Stimulated activated CD8-positive, alpha-beta memory T cell treated with anti-CD3 and anti-CD28 coated beads, Interleukin-12 subunit alpha, Interleukin-12 subunit beta, amount 100 ng/mL, for 24 hours (primary cell): ENCODE data around the gene NRF1.

Experiments
- DNase-seq: peaks from one replicate; pipeline ENCODE4 v3.0.0-alpha.2; 2020; ENCODE audit errors: extremely low read depth

The NRF1 gene

DNA sequence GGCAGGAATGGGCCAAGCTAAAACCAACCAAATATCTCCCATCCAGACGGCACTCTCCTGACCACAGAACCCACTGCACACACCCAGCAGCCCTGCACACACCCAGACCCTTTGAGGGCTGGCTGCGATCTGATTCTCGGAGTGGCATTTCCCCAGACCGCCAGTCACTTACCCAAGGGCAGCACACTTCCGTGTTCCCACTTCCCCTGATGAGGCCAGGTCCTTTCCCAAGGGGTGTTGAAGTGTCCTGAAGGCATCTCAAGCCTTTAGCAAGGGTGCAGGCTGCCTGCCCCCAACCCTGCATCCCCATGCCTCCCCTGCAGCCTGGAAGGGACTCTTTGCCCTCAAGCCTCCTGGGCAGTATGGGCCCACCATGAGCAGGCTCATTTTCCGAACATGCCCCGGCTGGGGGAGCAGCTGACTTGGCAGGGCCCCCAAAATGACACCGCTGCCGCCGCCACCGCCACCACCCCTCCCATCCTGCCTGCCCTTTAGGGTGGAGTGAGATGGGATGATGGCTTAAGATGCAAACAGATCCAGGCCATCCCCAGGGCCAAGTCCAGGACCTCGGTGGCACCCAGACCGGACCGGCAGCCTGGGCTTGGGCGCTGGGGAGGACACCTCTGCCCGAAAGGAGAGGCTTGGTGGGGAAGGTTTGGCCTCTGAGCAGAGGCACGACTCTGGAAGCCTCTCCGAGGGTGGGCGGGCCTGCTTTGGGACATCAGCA, 159.8 kb downstream of the NRF1 start:
- DNase-seq, result no peak

DNA sequence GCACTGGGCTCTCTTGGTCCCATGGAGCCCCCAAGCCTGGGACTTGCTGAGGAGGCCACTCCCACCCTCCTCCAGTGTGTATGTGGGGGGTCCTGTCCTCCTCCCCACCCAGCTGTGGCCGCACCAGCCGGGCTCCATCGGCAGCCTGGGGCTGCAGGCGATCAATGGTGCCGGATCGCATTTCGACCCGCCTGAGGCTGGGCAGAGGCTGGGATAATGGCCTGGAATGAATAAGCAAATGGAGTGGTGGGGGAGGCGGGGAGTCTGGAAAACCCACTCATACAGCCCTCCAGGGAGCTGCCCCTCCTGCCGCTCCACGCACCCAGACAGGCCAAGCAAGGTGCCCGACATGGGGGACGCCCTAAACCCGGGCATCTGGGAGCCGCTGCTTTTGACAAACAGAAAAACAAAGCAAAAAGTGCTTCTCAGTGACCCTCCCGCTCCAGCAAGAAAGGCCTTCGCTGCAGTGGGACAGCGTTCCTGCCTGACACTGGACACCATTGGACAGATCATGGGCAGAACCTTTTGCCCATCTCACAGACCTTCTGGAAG, 160.5 kb downstream of the NRF1 start:
- no peak for DNase-seq

DNA sequence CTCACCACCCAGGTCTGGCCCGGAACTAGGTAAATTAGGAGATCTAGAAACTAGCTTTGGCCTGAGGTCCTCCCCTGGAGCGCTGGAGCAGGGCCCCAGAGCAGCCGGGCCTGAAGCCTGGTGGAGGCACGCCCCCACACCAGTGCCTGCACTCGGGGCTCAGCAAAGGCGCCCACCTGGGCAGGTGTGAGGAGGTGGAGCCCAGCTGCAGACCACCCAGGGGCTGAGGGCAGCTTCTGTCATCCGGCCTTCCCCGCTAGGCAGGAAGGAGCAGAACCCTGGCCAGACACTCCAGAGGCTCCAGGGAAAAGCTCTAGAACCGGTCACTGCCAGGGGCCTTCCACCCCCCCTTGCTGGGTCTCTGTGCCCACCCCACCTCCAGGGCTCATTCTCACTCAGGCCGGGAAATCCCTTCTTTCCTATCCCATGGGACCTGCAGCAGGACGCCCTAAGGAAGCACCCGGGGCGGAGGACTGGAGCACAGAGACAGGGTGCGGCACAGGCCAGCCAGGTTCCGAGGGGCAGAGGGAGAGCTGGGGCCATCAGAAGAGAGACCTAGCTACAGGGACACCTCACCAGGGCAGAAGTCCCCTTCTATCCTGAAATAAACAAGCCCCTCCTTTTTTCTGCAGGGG, 161.2 kb downstream of the NRF1 start:
- DNase-seq, result no peak

DNA sequence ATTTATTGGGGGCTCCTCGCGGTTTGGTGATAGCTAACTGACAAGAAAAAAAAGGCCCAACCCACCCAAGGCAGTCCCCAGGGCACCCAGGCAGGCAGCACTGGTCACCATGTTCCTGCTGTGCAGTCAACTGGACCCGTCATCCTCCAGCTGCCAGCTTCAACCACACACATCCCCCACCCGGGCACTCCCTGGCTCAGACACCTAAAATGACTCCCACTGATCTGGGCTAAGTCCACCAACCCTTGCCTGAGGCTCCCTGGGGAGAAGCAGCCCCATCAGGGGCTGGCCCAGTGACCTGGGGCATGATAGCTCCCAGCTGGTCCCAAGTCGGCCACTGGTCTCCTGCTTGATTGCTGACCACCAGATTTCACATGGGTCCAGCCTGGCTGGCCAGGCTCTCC, 161.8 kb downstream of the NRF1 start:
- no peak for DNase-seq

DNA sequence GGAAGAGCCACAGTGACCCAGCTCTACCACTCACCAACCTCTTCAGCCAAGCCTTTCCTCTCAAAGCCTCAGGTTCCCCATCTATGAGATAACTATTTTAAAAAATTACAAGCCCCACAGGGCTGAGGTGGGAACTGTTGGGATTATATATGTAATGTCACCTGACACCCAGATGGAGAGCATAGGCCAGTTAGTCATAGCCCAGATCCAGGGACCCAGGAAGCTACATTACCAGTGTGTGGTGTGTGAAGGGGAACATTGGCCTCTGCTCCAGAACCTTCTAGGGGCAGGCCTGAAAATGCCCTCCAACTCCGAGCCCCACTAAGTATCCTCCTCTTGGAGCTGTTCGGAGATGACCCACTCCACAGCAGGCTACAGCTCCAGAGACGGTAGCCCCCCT, 162.4 kb downstream of the NRF1 start:
- no peak for DNase-seq

DNA sequence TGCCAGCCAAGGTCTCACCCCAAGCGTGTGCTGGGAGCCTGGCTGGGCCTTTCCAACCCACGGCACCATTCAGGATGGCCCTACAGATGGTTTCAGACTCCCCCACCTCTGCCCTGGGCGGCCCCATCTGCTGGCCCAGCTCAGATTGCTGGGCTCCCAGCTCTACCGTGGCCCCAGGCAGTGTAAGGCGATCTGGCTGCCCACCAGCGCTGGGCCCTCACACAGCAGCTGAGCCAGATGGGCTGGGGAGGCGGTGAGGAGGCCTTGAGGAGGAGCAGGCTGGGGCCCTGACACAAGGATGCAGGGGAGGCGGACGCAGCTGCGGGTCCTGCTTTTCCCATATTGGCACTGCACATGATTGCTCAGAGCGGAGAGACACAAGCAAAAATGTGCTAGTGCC, 162.8 kb downstream of the NRF1 start:
- DNase-seq, result no peak

DNA sequence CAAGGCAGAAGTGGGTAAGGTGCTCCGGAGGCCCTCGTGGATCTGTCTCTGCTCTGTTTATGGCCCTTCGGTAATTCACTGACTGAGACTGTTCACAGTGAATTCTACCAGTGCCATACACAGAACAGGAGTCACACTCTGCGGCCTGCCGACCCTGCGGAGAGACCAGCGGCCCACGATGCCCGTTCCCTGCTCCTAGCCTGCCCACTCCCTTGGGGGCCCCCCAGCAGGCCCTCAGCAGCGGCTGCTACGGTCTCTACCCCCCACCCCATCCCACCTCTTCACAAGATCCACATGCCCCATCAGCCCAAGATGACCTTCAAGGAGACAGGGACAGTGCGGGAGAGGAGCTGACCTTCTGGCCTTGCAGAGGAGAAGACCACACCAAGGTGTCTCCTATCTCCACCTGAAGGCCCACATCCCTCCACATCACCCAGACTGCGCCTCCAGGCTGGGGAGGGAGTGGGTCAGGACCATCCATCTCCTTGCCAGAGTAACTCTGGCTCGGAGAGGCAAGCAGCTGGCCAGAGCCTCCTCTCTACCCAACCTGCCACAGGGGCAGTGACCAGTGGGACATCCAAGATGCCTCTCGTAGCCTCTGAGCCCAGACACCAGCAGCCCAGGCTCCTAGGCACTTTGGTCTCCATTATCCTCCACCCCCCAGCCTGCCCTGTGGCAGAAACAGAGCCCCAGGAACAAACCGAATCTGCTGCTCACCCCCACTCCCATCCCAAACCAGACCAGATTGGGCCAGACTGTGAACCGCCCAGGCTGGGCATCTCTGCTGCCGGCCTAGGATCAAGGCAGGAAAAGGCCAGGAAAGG, 163.6 kb downstream of the NRF1 start:
- no peak for DNase-seq

DNA sequence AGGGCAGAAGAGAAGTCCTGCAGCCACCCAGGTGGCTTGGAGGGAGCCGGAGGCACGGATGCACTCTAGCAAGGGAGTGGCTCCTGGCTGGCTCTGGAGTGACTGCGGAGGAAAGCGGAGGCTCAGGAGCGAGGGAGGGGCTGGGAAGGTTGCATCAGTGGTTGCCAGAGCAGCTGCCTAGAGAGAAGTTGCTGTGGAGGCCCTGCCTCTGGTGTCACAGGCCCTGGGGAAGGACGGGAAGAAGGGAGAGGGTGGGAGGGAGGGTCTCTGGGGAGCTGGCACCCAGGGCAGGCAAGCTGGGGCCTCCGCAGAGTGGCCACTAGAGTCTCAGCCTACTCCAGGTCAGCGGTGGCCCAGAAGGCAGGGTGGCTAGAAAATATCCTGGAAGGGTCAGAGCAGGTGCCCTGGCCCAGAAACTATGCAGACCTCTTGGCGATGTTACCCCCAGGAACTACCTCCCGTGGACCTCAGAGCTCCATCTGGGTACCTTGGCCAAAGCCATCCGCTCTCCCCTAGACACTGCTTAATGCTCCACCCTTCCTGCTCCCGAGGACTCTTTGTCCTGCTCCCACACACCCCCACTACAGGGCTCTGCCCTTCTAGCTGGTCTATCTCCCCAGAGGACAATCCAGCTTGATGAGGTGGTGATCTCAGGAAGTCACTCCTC, 164.3 kb downstream of the NRF1 start:
- no peak for DNase-seq

DNA sequence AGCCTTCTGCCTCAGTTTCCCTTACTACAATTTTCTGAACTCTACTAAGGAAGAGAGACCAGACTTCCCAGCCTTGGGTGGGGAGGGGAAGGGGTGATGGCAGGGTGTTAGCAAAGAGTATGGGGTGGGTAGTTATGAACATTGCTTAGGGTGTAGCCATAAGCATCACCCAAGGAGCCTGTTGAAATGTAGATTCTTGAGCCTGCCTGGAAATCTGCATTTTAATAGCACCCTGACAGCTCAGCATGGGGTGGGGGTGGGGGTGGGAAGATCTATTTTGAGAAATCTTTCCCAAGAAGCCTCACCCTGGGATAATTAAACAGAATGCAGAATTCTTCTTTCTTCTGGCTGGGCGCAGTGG, 164.8 kb downstream of the NRF1 start:
- DNase-seq, result no peak

DNA sequence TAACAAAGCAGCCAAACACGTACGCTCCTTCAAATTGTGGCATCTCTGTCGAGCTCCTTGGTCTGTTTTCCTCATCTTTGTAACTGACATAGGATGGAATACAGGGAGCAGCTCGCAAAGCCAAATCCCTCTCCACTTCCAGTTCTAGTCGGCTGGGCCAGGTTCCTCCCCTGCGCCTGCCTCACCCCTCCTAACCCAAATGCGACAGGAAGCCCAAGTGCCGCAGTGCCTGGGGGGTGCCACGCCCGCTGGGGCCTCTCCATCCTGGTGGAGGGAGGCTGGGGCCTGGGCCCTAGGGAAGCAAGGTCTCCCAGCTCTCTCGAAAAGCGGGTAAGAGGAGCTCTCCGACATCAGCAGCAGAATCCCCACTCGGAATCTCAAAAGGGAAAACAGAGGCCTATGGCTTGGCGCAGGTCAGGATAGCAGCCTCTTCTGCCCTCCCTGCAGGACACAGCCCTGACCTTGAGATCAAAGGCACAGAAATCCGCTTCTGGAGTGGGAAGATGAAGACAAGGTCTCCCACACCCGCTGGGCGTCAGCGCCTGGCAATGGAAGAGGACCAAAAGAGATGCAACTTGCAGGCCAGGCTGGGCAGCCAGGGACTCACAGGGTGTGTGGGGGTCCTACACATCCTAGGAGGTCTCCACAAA, 165.8 kb downstream of the NRF1 start:
- DNase-seq, result no peak

DNA sequence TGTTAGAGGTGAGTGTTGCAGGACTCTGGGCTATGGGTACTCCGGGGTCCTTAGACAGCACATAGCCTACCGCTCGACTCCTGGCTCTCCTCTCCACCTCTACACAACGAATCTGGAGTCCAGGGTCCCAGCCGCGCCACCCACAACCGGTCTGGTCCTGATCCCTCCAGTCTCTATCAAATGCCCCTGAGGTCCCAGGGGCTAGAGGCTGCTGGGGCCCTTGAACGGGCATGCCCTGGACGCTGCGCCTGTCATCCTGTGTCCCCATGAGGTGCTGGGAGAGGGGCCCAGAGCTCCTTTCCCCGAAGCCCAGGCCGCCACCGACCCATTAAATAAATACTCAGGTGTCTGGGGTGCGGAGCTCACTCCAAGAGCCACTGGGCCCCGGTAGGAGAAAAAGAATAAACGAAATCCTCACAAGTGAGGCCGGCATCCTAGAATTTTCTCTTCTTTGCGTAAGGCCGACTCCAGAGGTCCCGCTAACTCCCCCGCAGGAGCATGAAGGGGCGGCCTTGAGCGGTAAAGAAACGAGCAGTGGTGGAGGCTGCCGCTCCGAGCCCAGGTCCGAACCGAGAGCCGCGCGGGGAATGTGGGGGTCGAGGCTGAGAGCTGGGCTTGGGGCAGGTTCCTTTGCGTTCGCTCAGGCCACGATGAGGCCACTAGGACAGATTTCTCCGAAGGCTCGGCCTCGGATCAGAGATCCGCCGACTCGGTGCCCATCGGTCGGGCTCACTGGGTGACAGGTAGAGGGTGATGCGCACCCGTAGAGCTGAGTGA, 166.7 kb downstream of the NRF1 start:
- DNase-seq, result no peak

DNA sequence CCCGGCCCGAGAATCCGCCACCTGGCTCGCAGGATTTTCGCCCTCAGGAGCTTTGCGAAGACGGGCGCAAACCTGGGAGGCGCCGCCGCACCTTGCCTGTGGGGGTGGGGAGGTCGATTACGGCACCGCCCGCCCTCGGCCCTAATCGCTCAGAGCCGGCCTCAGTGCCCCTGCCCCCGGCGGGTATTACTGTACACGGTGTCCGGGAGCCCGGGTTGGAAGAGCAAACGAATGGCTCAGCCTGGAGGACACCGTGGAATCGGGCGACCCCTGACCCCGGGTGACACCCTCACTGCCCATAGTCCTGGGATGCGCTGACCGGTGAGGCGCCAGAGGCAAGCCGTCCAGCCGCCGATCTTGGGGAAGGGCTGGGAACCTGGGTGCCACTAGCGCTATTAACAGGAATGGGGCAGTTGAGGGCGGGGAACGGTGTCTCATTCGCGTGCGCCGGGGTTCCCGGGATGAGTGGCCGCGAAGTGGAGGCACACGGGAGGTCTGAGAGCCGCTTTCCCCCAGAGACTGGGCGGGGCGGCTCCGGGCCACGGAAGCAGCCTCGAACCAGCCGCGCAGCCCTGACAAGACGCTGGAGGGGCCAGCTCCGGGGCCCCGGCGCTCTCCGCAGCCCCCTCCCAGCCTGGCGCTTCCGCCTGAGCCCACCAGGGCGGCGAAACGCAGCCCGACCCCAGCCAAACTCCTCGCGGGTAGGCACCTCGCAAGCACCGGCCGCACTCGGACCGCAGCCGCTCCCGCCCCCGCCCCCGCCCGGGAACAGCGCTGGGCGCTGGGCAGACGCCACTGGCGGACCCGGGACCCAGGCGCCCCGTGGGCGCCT, 167.5 kb downstream of the NRF1 start:
- no peak for DNase-seq

DNA sequence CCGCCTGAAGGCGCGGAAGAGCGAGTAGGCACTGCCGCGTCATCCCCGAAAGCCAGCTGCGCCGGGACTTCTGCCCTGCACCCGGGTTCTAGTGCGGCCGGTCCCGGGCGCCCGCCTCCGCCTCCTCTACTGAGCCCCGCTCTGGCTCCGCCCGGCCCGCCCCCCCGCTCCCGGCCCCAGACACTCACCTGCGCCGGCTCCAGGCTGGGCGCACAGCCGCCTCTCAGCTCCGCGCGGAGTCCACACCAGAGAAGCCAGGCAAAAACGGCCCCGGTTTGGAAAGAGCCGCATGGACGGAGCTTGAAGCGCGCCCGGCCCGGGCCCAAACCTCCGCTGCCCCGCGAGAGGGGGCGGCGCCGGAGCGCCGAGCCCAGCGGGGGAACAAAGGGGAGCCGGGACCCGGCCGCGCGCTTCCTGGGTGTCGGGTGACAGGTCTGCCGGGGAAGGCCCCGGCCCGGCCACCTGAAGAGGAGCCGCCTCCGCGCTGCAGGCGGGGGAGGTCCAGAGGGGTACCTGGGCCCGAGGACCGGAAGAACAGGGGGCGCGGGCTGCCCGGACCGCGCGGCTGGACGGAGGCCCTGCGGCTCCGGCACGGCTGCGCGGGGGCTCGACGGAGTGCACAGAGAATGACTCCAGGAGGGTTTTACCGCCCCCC, 168.2 kb downstream of the NRF1 start:
- no peak for DNase-seq

DNA sequence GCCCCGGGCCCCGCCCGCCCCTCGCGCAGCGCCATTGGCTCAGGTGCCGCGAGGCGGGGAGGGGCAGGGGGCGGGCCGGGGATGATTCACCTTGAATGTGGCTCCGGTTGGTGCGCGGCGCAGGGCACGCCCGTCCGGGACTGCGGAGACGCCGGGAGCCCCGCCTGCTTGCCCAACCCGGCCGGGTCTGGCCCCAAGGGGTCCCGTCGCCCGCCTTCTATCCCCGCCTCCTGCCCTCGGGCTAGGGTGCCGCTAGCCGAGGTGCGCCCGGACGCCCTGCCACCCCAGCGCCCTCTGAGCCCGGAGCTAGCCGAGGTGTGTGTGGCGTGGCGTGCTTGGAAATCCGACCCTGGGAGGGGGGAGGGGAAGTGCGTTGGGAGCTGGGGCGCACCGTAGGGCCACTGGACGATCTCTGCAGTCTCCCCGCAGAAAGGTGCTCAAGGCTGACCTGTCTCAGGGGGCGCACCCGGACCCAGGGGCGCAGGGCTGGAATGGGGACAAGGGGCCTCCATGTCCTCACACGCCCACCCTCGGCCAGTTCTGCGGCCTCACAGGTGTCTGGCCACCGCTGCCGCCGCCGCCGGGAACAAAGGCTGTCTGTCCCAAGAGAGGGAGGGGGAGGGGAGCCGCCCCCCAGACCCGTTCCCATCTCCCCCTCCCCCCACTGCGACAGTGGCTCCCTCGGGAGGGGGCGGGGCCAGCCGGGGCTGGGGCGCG, 168.9 kb downstream of the NRF1 start:
- peak; percentile 54 for DNase-seq

DNA sequence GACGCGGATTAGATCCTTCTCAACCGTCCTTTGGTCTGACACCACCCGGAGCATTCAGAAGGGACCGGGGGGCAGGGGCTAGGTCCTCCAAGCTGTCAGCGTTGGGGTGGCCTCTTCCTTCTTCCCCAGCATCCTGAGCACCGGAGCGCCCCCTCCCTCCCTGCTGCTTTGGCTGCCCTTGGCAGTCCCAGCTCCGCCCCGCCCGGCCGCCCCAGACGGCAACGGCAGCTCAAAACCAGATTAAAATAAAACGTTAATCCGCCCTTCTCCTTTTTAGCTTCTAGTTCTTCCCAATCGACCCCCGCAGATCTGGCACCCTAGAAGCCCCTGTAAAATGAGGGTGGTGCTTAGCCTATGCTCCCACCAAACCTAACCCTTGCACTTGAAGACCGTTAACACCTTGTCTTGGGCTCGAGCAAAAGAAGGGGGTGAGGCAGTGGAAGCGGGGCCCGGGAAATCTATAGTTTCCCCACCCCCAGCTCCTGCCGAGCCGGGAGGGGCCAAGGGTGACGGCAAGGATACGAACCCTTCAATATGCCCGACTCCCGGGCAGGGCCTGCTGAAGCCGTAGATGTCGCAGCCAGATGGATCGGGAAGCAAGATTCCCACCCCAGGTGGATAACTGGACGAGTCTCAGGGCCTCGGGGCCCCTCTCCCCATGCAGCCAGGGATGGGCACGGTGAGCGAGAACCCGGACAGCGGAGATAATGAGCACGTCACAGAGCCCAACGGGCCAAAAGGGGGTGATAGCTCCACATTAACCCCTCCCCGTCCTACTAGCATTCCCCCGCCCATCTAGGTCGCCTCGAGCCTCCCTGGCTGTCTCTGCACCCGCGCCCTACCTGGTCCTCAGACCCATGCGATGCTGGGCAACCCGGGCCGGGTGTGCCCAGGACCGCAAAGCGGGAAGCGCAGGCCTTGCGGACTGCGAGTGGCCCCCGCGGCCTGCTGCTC, 169.7 kb downstream of the NRF1 start:
- no peak for DNase-seq

DNA sequence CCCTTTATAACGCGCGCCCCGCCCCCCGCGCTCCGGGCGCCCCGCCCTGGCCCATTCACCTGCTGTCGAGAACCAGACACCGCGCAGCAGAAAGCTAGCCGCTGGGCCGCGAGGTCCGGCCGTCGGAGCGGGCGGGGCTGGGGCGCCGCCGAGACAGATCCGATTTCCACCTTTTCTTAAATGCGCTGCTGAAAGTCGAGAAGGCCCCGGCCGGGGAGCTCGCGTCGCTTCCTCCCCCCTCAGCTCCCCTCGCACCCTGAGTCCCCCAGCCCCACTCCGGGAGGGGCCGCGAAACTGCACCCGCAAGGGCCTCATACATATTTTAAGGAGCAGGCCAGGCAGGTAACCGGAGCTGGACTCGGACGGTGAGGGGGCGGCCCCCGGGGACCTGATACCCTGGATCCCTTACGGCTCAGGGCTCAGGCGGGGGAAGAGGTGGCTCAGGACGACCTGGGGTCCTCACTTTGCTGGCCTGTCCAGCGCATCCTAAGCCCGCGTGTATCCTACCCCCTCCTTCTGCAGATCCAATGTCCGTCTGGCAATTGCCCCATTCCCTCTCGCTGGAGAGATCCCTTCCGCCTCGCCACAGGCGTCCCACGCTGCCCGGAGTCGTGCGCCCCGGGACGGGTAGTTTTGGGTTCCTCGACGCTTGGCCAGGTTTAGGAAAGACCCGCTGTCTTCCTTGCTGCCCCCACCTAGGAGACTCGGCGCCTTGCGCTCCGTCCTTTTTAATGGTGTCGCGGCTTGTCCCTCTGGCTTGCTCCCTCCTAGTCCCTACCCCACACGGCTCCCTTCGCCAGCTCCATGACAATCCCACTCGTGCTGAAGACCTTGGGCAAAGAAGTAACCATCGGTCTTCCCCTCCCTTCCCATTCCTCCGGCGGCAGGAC, 170.7 kb downstream of the NRF1 start:
- DNase-seq, result no peak
